Pancreas (tissue), 10 donors: ENCODE data around the gene C11orf54. TPM values are rescaled to one million over a fixed set of nuclear protein-coding genes. Genes with fewer than 3 reads are reported as not detected.
"Not testable (repeated sequence)": the region's sequence is repeated elsewhere in the genome, so short reads cannot be mapped to it uniquely, and the experiment has no call there.

Experiments used
- ATAC-seq, 4 donors: fragments of 200-7000 bp; cut with Tn5 transposase; one replicate each; pipeline versions ENCODE4 v1.8.0 to v1.9.1; 2020; ENCODE audit warnings: mild to moderate bottlenecking in 4 of 4, moderate library complexity in 4 of 4
- DNase-seq, 6 donors: peaks; one replicate each; pipeline ENCODE4 v3.0.0-alpha.2; 2020
- FAIRE-seq: peaks from 2 replicates; lab custom pipeline; 2012; peaks lifted over from hg19 to GRCh38; lab: Jason Lieb, UNC
- H3K27ac ChIP-seq, 4 donors: fragments of 200-600 bp; sonication (generic); 1 replicate in 3 of 4; 2 replicates in 1 of 4; pipeline versions ENCODE4 v1.5.0 to v1.8.0; 2020
- H3K27me3 ChIP-seq, 4 donors: fragments of 200-600 bp; one replicate each; pipeline ENCODE4 v1.8.0; 2021
- H3K36me3 ChIP-seq, 3 donors: fragments of 200-600 bp; sonication (generic) in 1 of 3; one replicate each; pipeline versions ENCODE4 v1.5.0 to v1.8.0; 2020 to 2021
- H3K4me1 ChIP-seq, 3 donors: fragments of 200-600 bp; one replicate each; pipeline ENCODE4 v1.8.0; 2021
- H3K4me3 ChIP-seq, 4 donors: fragments of 200-600 bp; sonication (generic) in 2 of 4; one replicate each; pipeline versions ENCODE4 v1.5.0 to v1.8.0; 2020 to 2021
- H3K9me3 ChIP-seq, 4 donors: fragments of 200-600 bp; one replicate each; pipeline ENCODE4 v1.8.0; 2021
- WGBS, 2 donors: extraction: QIAGEN DNeasy Blood & Tissue Kit; methylation state at CpG; one replicate each; pipeline ENCODE4 v1.1.7; 2013; 5-methylcytosine and 5-hydroxymethylcytosine counted together
- intact Hi-C, 3 donors: fragments of 100-400 bp; cut with DNase I; formaldehyde crosslinking; loops; one replicate each; pipeline versions ENCODE4 v1.11.1 to v1.14.2; 2022
- polyA plus RNA-seq, 2 donors: library from polyadenylated mRNA; stranded (reverse); fragments of 200-250 nt; gene quantifications; one replicate each; pipeline ENCODE4 v1.2.3, GENCODE V29; 2013
- total RNA-seq, 6 donors: library from RNA; stranded (reverse); fragmentation: NEBNext Ultra II Directional in 4 of 6; extraction: Animal tissue kit (Norgen Biotek cat#: 25700) in 4 of 6; gene quantifications; one replicate each; pipeline versions ENCODE4 v1.2.1 to v1.2.4, GENCODE V29; 2021 to 2023
- TF ChIP-seq, protein P1 (sequence below), 4 donors: fragments of 200-600 bp; sonication (generic) in 3 of 4; IDR thresholded peaks; one replicate each; pipeline versions ENCODE4 v1.5.0 to v1.8.0; 2021; ENCODE audit warnings: antibody characterized with exemption in 4 of 4
- donor health status: healthy with polysubstance abuse.
- donor health status: DM: no; HTN: no; CAD: no; lungs with moderate emphysema.
- donor health status: DM: no; HTN: no; CAD: no.
- donor health status: control.
- donor health status: control.
- donor health status: Bipolar disorder and iron deficiency.
- donor health status: DM: yes; HTN: yes; CAD: no.
- donor health status: DM: no; HTN: no; CAD: no.
- donor health status: DM: no; HTN: no; CAD: no.
- donor health status: DM: yes; HTN: yes; CAD: no.

The C11orf54 gene
- total and polyA plus RNA-seq, 8 donors, result 12.5 to 30.9 (median 23.2) TPM

DNA sequence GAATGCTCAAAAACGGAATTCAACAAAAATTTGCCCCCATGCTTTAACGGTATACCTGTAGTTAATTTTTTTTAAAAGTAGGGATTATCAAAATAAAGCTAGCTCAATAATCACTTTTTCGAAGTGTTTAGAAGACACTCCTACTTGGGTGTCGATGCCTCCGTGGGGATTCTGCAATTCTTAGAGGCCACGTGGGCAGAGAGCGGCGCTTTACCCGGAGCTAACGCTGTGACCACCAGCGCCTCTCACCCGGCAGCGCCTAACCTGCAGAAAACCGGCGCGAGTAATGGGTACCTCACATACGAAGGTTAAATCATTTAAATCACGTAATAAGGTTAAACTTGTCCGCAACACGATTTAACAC is 760 bp upstream of the C11orf54 start:
- TF ChIP-seq, protein P1, sequence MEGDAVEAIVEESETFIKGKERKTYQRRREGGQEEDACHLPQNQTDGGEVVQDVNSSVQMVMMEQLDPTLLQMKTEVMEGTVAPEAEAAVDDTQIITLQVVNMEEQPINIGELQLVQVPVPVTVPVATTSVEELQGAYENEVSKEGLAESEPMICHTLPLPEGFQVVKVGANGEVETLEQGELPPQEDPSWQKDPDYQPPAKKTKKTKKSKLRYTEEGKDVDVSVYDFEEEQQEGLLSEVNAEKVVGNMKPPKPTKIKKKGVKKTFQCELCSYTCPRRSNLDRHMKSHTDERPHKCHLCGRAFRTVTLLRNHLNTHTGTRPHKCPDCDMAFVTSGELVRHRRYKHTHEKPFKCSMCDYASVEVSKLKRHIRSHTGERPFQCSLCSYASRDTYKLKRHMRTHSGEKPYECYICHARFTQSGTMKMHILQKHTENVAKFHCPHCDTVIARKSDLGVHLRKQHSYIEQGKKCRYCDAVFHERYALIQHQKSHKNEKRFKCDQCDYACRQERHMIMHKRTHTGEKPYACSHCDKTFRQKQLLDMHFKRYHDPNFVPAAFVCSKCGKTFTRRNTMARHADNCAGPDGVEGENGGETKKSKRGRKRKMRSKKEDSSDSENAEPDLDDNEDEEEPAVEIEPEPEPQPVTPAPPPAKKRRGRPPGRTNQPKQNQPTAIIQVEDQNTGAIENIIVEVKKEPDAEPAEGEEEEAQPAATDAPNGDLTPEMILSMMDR (IDR thresholded peaks at IDR 0.05), result no peak
- H3K9me3 ChIP-seq, result no peaks in the 10 kb centered on the region
- H3K4me3 ChIP-seq, result peak overlapping the region; percentile 62 to 81 (median 72)
- peak overlapping the region; percentile 85 to 97 (median 96) for H3K27ac ChIP-seq
- no peaks in the 10 kb centered on the region for H3K27me3 ChIP-seq
- DNase-seq (peak; percentile 39 to 70 (median 54)), FAIRE-seq (no peak), ATAC-seq (peak; percentile 39 to 72 (median 61))
- H3K36me3 ChIP-seq, result peaks cover 2 to 24% (median 15%) of the 10 kb centered on the region in 3 donors
- intact Hi-C loops, result no loop called here
- 0% methylated on average over 20 of the region's 20 CpGs for WGBS, 2 donors
- peaks cover 29 to 52% (median 49%) of the 10 kb centered on the region in 3 donors for H3K4me1 ChIP-seq

DNA sequence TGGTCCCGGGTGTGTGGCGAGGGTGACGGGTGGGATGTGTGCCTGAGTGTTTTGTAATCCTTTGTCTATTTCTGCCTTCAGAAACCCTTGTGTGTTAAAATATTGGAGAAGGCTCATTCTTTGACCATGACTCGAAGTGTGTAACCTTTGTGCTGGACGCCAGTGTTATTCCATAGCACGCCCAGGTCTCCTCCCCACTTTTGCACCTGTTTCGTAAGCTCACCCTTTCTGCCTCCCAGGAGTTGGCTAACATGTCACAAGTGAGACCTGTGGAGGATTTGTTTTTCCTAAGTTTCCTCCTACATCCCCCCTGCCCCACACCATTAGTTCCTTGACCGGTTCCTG is 382 bp downstream of the C11orf54 start:
- intact Hi-C loops, result no loop called here
- peak overlapping the region; percentile 85 to 97 (median 96) for H3K27ac ChIP-seq

DNA sequence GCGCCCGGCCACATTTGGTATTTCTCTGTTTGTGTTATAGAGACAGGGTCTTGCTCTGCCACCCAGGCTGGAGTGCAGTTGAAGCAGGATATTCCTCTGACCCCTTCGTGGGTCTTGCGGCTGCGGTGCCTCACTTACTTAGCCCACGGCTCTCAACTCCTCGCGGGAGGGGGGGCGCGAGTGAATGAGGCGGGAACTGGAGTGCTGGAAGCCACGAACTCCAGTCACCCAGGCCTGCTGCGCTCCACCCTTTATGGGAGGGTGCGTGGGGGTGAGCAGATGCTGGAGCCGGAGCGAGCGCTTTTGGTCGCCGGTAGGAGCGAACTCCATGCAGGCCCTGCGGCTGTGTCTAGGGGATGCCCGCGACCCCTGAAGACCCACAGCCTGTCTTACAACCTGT is 1.8 kb downstream of the C11orf54 start:
- TF ChIP-seq, protein P1 (IDR thresholded peaks at IDR 0.05), result no peak
- DNase-seq (peak in 4 of 6 donors; percentile 21 to 68 (median 48)), ATAC-seq (no peak), FAIRE-seq (no peak)
- Histone ChIP-seq H3K9me3 (no peaks in the 10 kb centered on the region), H3K27me3 (no peaks in the 10 kb centered on the region), H3K36me3 (peaks cover 0 to 8% (median 0%) of the 10 kb centered on the region in 3 donors), H3K4me1 (peaks cover 28 to 40% (median 35%) of the 10 kb centered on the region in 3 donors), H3K4me3 (no peak overlapping the region), H3K27ac (peak overlapping the region in 1 of 4 donors; percentile 97)
- intact Hi-C loops, result no loop called here
- WGBS, 2 donors, result 73 to 77% methylated on average over 23 of the region's 23 CpGs

More for the DNA sequence above, 382 bp downstream of the C11orf54 start:
- FAIRE-seq (no peak), ATAC-seq (peak; percentile 67 to 73 (median 71)), DNase-seq (peak in 4 of 6 donors; percentile 56 to 80 (median 72))
- H3K27me3 ChIP-seq, result no peaks in the 10 kb centered on the region
- peaks cover 32 to 51% (median 49%) of the 10 kb centered on the region in 3 donors for H3K4me1 ChIP-seq
- TF ChIP-seq, protein P1 (IDR thresholded peaks at IDR 0.05), result no peak
- peak overlapping the region; percentile 62 to 81 (median 72) for H3K4me3 ChIP-seq
- H3K36me3 ChIP-seq, result peaks cover 0 to 14% (median 4%) of the 10 kb centered on the region in 3 donors
- H3K9me3 ChIP-seq, result no peaks in the 10 kb centered on the region
- 0% methylated on average over 8 of the region's 8 CpGs for WGBS, 2 donors

DNA sequence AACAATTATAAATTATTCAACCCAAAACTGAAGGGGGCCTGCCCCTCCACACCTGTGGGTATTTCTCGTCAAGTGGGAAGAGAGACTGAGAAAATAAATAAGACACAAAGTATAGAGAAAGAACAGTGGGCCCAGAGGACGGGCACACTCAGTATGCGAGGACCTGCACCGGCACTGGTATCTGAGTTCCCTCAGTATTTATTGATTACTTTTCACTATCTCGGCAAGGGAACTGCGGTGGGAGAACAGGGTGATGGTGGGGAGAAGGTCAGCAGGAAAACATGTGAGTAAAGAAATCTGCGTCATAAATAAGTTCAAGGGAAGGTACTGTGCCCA is 3.2 kb downstream of the C11orf54 start:
- Histone ChIP-seq H3K4me1 (peaks cover 14 to 26% (median 23%) of the 10 kb centered on the region in 3 donors), H3K4me3 (peak overlapping the region in 2 of 4 donors; percentile 15 to 17), H3K36me3 (no peaks in the 10 kb centered on the region), H3K9me3 (no peaks in the 10 kb centered on the region), H3K27ac (peak overlapping the region; percentile 26 to 69 (median 60)), H3K27me3 (no peaks in the 10 kb centered on the region)
- intact Hi-C loops, result no loop called here
- DNase-seq, result peak in 1 of 6 donors; percentile 40
- FAIRE-seq, result no peak
- WGBS, 2 donors, result 10 to 13% methylated on average over 7 of the region's 7 CpGs
- TF ChIP-seq, protein P1 (IDR thresholded peaks at IDR 0.05), result no peak
- ATAC-seq, result no peak

DNA sequence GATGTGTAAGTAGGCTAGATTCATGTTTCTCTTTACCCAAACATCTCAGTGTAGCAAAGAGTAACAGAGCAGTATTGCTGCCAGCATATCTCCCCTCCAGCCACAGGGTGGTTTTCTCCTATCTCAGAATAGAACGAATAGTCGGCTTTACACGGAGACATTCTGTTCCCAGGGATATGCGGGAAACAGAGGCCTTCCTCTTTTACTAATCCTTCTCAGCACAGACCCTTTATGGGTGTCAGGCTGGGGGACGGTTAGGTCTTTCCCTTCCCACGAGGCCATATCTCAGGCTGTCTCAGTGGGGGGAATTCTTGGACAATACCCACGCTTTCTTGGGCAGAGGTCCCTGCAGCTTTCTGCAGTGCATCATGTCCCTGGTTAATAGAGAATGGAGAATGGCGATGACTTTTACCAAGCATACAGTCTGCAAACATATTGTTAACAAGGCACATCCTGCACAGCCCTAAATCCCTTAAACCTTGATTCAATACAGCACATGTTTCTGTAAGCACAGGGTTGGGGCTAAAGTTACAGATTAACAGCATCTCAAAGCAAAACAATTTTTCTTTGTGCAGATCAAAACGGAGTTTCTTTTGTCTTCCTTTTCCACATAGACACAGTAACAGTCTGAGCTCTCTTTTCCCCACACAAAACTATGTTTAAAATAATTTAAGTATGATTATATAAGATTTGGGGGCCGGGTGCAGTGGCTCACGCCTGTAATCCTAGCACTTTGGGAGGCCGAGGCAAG is 3.7 kb downstream of the C11orf54 start:
- H3K4me1 ChIP-seq, result peaks cover 14 to 25% (median 23%) of the 10 kb centered on the region in 3 donors
- intact Hi-C loops, result not testable (repeated sequence)

More for the DNA sequence above, 3.7 kb downstream of the C11orf54 start:
- H3K4me3 ChIP-seq, result peak overlapping the region in 2 of 4 donors; percentile 15 to 17
- not testable (repeated sequence) for H3K9me3 ChIP-seq, H3K36me3 ChIP-seq, DNase-seq, H3K27me3 ChIP-seq, FAIRE-seq, ATAC-seq
- WGBS, 2 donors, result 11 to 12% methylated on average over 12 of the region's 12 CpGs
- peak overlapping the region in 3 of 4 donors; percentile 53 to 69 (median 66) for H3K27ac ChIP-seq
